ENCODE measurements around the gene ATP6V1F.

ATP6V1F gene

DNA sequence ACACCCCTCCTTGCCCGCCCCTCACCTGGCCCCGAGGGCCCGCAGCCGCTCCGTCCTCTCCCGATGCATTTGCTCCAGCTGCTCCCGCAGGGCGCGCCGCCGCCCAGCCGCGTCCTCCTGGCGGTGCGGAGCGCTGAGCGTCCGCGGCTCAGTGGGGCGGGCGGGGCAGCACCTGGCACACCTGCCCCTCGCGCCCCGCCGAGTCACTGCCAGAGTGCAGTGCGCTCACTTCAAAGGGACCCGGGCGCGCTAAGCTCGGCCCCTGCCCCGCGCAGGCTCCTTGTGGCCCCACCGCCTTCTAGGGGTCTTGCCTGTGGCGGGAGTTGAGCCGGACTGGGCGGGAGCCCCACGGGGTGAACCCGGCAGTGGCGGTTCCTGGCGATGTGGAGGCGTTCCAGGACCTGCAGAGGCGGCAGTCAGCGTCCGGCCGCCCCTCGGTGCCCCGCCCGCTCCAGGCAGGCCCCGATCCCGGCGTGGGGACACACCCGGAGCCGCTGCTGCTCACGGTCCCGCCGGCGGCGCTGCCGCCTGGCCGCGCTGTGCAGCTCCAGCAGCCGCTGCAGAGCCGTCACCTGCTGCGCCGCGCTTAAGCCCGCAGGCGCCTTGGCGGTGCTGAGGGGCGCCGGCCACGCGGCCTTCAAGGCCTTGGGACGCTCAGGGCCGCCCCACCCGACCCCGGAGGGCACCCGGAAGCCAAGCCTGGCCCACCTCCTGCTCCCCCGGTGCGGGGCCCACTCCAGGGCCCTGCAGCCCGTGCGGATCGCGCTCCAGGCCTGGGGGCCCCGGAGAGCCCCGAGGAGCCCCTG is 6.7 kb downstream of the ATP6V1F start:
- Histone ChIP-seq H3K4me2 (ENCODE audit: low read length) (peak overlapping the region; percentile 85), H3K4me3 (ENCODE audit: low read length) (peak overlapping the region; percentile 72), H3K9me2 (replicated peaks; ENCODE audit: control insufficient read depth, low read length) (no peaks in the 10 kb centered on the region), H3F3A (ENCODE audit: control insufficient read depth, insufficient read depth) (peaks cover 9% of the 10 kb centered on the region), H3K9me3 (ENCODE audit: control insufficient read depth, insufficient read depth, low read length) (no peaks in the 10 kb centered on the region), H3K4me1 (ENCODE audit: control insufficient read depth, low read length) (peaks cover 38% of the 10 kb centered on the region), H3K27me3 (ENCODE audit: control insufficient read depth, low read length) (peaks cover 6% of the 10 kb centered on the region), H4K20me1 (ENCODE audit: control insufficient read depth, insufficient read depth, low read depth, low read length) (0 out of 2 replicates have a peak, but pooled peaks cover 5% of the 10 kb centered on the region), H3K27ac (ENCODE audit: low read depth, low read length) (no peak overlapping the region), H3K79me2 (ENCODE audit: control insufficient read depth, low read length) (peaks cover 10% of the 10 kb centered on the region), H3K36me3 (ENCODE audit: control insufficient read depth, low read length) (peaks cover 24% of the 10 kb centered on the region)
- peak; percentile 68; the same call in 1 of the 2 replicates for TF ChIP-seq EZH2phosphoT487 (IDR thresholded peaks at IDR 0.05; ENCODE audit: borderline replicate concordance, low read length)
- TF ChIP-seq, protein P1, sequence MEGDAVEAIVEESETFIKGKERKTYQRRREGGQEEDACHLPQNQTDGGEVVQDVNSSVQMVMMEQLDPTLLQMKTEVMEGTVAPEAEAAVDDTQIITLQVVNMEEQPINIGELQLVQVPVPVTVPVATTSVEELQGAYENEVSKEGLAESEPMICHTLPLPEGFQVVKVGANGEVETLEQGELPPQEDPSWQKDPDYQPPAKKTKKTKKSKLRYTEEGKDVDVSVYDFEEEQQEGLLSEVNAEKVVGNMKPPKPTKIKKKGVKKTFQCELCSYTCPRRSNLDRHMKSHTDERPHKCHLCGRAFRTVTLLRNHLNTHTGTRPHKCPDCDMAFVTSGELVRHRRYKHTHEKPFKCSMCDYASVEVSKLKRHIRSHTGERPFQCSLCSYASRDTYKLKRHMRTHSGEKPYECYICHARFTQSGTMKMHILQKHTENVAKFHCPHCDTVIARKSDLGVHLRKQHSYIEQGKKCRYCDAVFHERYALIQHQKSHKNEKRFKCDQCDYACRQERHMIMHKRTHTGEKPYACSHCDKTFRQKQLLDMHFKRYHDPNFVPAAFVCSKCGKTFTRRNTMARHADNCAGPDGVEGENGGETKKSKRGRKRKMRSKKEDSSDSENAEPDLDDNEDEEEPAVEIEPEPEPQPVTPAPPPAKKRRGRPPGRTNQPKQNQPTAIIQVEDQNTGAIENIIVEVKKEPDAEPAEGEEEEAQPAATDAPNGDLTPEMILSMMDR (IDR thresholded peaks at IDR 0.05; ENCODE audit: low read depth, low read length, poor library complexity, severe bottlenecking), result peak; percentile 25

DNA sequence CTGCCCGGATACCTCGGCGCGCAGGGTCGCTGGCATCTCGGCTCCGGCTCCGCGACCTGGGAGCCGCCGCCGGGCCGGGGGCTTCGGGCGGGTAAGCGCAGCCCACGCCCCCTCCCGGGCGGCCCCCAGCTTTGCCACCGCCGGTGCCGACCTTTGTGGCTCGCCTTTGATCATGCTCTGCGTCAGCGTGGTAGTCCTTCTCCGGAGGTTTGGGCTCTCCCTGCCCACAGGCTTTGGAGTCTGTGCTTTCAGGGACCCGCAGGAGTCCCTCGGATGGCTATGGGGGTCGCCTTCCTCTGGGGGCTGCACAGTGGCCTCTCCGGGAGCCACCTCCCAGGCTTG is 7.3 kb downstream of the ATP6V1F start:
- Histone ChIP-seq H3K27me3 (ENCODE audit: control insufficient read depth, low read length) (peaks cover 6% of the 10 kb centered on the region), H3K4me2 (ENCODE audit: low read length) (peak overlapping the region; percentile 85), H3K36me3 (ENCODE audit: control insufficient read depth, low read length) (peaks cover 21% of the 10 kb centered on the region), H3K4me3 (ENCODE audit: low read length) (peak overlapping the region; percentile 72), H3K79me2 (ENCODE audit: control insufficient read depth, low read length) (peaks cover 4% of the 10 kb centered on the region), H3K9me3 (ENCODE audit: control insufficient read depth, insufficient read depth, low read length) (no peaks in the 10 kb centered on the region), H3K27ac (ENCODE audit: low read depth, low read length) (no peak overlapping the region), H3K4me1 (ENCODE audit: control insufficient read depth, low read length) (peaks cover 38% of the 10 kb centered on the region), H4K20me1 (ENCODE audit: control insufficient read depth, insufficient read depth, low read depth, low read length) (0 out of 2 replicates have a peak, but pooled peaks cover 5% of the 10 kb centered on the region), H3F3A (ENCODE audit: control insufficient read depth, insufficient read depth) (peaks cover 9% of the 10 kb centered on the region), H3K9me2 (replicated peaks; ENCODE audit: control insufficient read depth, low read length) (no peaks in the 10 kb centered on the region)
- TF ChIP-seq EZH2phosphoT487 (IDR thresholded peaks at IDR 0.05; ENCODE audit: borderline replicate concordance, low read length), result no peak
- TF ChIP-seq, protein P1 (IDR thresholded peaks at IDR 0.05; ENCODE audit: low read depth, low read length, poor library complexity, severe bottlenecking), result no peak

DNA sequence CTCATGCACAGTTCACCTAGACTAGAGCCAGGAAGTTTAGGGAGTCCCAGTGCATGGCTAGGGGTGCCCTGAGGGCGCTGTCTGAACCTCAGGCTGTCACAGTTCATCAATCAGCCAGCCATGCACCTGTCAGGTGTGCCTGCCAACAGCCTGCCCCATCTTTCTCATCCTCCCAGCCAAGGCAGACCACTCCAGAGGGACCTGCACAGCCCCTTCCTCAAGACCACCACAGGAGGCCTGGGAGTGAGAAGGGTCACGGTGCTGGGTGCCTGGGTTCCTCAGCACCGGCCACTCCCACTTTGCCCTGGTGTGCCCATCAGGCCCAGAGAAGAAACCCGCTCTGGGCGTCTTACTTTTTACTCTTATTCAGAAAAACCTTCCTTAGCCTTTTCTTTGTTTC is 8.4 kb downstream of the ATP6V1F start:
- Histone ChIP-seq H3K27ac (ENCODE audit: low read depth, low read length) (no peak overlapping the region), H3K4me2 (ENCODE audit: low read length) (peak overlapping the region; percentile 85), H3K36me3 (ENCODE audit: control insufficient read depth, low read length) (peaks cover 10% of the 10 kb centered on the region), H3K4me3 (ENCODE audit: low read length) (peak overlapping the region; percentile 10; the same call in 1 of the 2 replicates), H3K27me3 (ENCODE audit: control insufficient read depth, low read length) (peaks cover 6% of the 10 kb centered on the region), H3K4me1 (ENCODE audit: control insufficient read depth, low read length) (peaks cover 38% of the 10 kb centered on the region), H3K9me3 (ENCODE audit: control insufficient read depth, insufficient read depth, low read length) (no peaks in the 10 kb centered on the region), H4K20me1 (ENCODE audit: control insufficient read depth, insufficient read depth, low read depth, low read length) (0 out of 2 replicates have a peak, but pooled peaks cover 5% of the 10 kb centered on the region), H3K79me2 (ENCODE audit: control insufficient read depth, low read length) (no peaks in the 10 kb centered on the region), H3F3A (ENCODE audit: control insufficient read depth, insufficient read depth) (peaks cover 9% of the 10 kb centered on the region), H3K9me2 (replicated peaks; ENCODE audit: control insufficient read depth, low read length) (no peaks in the 10 kb centered on the region)
- TF ChIP-seq EZH2phosphoT487 (IDR thresholded peaks at IDR 0.05; ENCODE audit: borderline replicate concordance, low read length), result no peak
- TF ChIP-seq, protein P1 (IDR thresholded peaks at IDR 0.05; ENCODE audit: low read depth, low read length, poor library complexity, severe bottlenecking), result peak; percentile 11
